Muscle of leg (tissue), 16 donors: ENCODE measurements around the gene NCKAP5. TPM values are rescaled to one million over a fixed set of nuclear protein-coding genes. Genes with fewer than 3 reads are reported as not detected.
A peak's percentile ranks its signal among the peaks of the same experiment; 100 is the strongest.

ENCODE experiments used
- DNase-seq: peaks from one replicate; pipeline ENCODE4 v3.0.0; 2013
- H3K27ac ChIP-seq: one replicate; pipeline ENCODE4 v1.5.1; 2013; ENCODE audit warnings: mild to moderate bottlenecking, low read length, control low read depth
- H3K27me3 ChIP-seq: one replicate; pipeline ENCODE4 v1.6.1; 2013; ENCODE audit warnings: low read length; ENCODE audit not compliant: control insufficient read depth, insufficient read depth
- H3K36me3 ChIP-seq: one replicate; pipeline ENCODE4 v1.6.1; 2013; ENCODE audit warnings: low read length; ENCODE audit not compliant: control insufficient read depth, insufficient read depth
- H3K4me1 ChIP-seq: one replicate; pipeline ENCODE4 v1.6.1; 2013; ENCODE audit warnings: low read length; ENCODE audit not compliant: control insufficient read depth, insufficient read depth
- H3K4me3 ChIP-seq: one replicate; pipeline ENCODE4 v1.5.1; 2013; ENCODE audit warnings: low read length, control low read depth
- H3K9me3 ChIP-seq: replicated peaks from 2 replicates; pipeline ENCODE4 v1.6.1; 2013; ENCODE audit warnings: low read depth, low read length; ENCODE audit not compliant: control insufficient read depth
- WGBS: methylation state at CpG from one replicate; pipeline ENCODE4 v1.1.5; 2013; ENCODE audit warnings: missing lambda C conversion rate; ENCODE audit not compliant: insufficient coverage; 5-methylcytosine and 5-hydroxymethylcytosine counted together
- long read RNA-seq, 11 donors: transcript quantifications; one replicate each; lab custom pipeline, GENCODE V29; 2026
- polyA plus RNA-seq, 8 donors: library from polyadenylated mRNA; unstranded; fragments of 120-200 nt; gene quantifications; one replicate each; pipeline versions ENCODE4 v1.2.1 to v1.2.3, GENCODE V29; 2013; ENCODE audit warnings: inconsistent platforms in 1 of 8, low replicate concordance in 1 of 8; ENCODE audit not compliant: insufficient read length in 8 of 8, insufficient read depth in 1 of 8
- total RNA-seq: library from RNA; stranded (reverse); fragments of 120-200 nt; gene quantifications from one replicate; pipeline ENCODE4 v1.2.4, GENCODE V29; 2013

The NCKAP5 gene
- total RNA-seq = 4.7 TPM
- 1 to 10 TPM; 3.7 to 8.9 (median 5.1) TPM for polyA plus RNA-seq
- long read RNA-seq, donor 1 = 0 reads
- long read RNA-seq, donor 2 = 0 reads
- long read RNA-seq, donor 3 = 0 reads
- long read RNA-seq, donor 4 = 0 reads
- long read RNA-seq, donor 5 = 0 reads
- long read RNA-seq, donor 6 = 0 reads
- long read RNA-seq, donor 7, partial matches to known transcripts = 0 of 1 reads
- long read RNA-seq, donor 7, other reads (novel, unspliced or antisense) = 0 of 1 reads
- long read RNA-seq, donor 8 = 0 reads
- long read RNA-seq, donor 9 = 0 reads
- long read RNA-seq, donor 10 = 0 reads
- long read RNA-seq, donor 11 = 0 reads

GRCh38 chr2:133568172-133568571, at the start of gene NCKAP5:
Gene NCKAP5 (minus strand): TSS chr2:133568463. CDS start chr2:133517526, 50,937 bp downstream.
- Histone ChIP-seq H3K36me3 (no peaks in the 10 kb centered on the region), H3K27me3 (no peaks in the 10 kb centered on the region), H3K9me3 (no peaks in the 10 kb centered on the region), H3K4me1 (peaks cover 8% of the 10 kb centered on the region), H3K27ac (peak within 1 kb of the TSS; percentile 75), H3K4me3 (peak within 1 kb of the TSS; percentile 36)
- 3% methylated on average over 12 of the region's 12 CpGs for WGBS
- peak; percentile 94 for DNase-seq

DNA sequence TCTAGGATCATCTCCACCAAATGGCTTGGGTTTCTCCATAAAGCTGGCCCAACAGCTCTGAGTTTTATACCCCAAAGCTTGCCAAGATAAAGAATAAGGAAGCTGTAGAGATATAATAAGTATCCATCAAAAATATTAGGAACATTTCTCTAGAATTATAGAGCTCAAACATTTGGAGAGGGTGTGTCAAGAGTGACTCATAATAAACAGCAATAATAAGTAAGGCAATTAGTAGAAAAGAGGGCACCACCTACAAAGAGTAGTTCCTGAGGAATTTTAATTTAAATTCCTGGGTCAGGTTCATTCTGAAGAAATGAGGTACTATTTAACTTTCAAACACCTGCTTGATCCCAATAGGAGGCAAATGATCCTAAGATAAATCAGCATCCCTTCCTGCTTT, 41.4 kb upstream of the NCKAP5 start:
- Histone ChIP-seq H3K36me3 (no peaks in the 10 kb centered on the region), H3K4me3 (no peak overlapping the region), H3K27ac (no peak overlapping the region), H3K9me3 (no peaks in the 10 kb centered on the region), H3K27me3 (no peaks in the 10 kb centered on the region), H3K4me1 (no peaks in the 10 kb centered on the region)
- DNase-seq = no peak

GRCh38 chr2:133608291-133608690, 40.0 kb upstream of the NCKAP5 start:
- H3K9me3 ChIP-seq = no peaks in the 10 kb centered on the region
- no peaks in the 10 kb centered on the region for H3K27me3 ChIP-seq
- WGBS = 100% methylated on average over 1 of the region's 1 CpG
- peaks cover 1% of the 10 kb centered on the region for H3K4me1 ChIP-seq
- H3K27ac ChIP-seq = no peak overlapping the region
- no peaks in the 10 kb centered on the region for H3K36me3 ChIP-seq
- DNase-seq = no peak
- H3K4me3 ChIP-seq = no peak overlapping the region

DNA sequence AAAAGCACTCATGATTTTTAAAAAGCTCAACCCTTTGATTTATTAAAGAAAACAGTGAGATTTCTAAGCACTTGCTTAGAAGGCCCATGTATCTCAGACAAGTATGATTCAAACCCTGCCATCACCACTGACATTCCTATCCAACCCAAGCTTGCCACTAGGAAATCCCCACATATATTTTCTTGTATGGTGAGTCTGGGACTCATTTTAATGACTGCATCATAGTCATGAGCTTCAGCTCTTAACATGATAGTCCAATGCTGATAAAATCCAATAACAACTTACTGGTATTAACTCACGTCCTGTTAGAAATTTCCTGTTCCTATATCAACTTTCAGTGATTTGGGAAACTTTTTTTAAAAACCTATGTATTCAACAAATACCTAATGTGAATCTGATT, 39.4 kb upstream of the NCKAP5 start:
- H3K4me3 ChIP-seq = no peak overlapping the region
- WGBS = no CpG with 5 or more reads among the region's 1 CpG
- H3K36me3 ChIP-seq = no peaks in the 10 kb centered on the region
- peaks cover 7% of the 10 kb centered on the region for H3K4me1 ChIP-seq
- no peak overlapping the region for H3K27ac ChIP-seq
- H3K27me3 ChIP-seq = no peaks in the 10 kb centered on the region
- no peak for DNase-seq
- H3K9me3 ChIP-seq = no peaks in the 10 kb centered on the region

DNA sequence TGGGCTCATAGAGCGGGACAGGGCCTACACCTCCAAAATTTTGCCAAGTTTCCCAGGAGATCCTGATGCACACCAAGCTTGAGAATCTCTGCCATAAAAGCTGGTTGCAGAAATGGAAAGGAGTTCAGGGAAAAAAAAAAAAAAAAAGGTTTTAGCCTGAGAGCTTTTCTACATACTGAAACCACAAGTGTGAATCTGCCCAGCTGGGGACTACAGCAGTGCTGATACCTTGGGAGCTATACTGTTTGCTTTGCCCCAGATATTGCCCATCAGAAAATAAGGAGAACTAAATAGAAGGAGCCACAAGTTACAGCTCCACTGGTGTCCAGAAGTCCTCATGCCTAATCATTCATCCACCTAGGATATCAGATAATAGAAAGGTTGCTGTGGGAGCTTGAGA, 38.4 kb upstream of the NCKAP5 start:
- Histone ChIP-seq H3K4me1 (peaks cover 17% of the 10 kb centered on the region), H3K27me3 (no peaks in the 10 kb centered on the region), H3K9me3 (no peaks in the 10 kb centered on the region), H3K4me3 (no peak overlapping the region), H3K36me3 (no peaks in the 10 kb centered on the region), H3K27ac (no peak overlapping the region)
- WGBS = no CpG with 5 or more reads among the region's 1 CpG
- DNase-seq = no peak

- Histone ChIP-seq H3K27ac (no peak overlapping the region), H3K27me3 (no peaks in the 10 kb centered on the region), H3K36me3 (no peaks in the 10 kb centered on the region), H3K9me3 (no peaks in the 10 kb centered on the region), H3K4me1 (peaks cover 21% of the 10 kb centered on the region), H3K4me3 (no peak overlapping the region)
- DNase-seq = no peak
- no CpG with 5 or more reads among the region's 1 CpG for WGBS
These were observed 37.5 kb upstream of the NCKAP5 start for GRCh38 chr2:133605766-133606137.

GRCh38 chr2:133605011-133605765, 36.9 kb upstream of the NCKAP5 start:
- no peak for DNase-seq
- no peaks in the 10 kb centered on the region for H3K36me3 ChIP-seq
- no peak overlapping the region for H3K27ac ChIP-seq
- no peaks in the 10 kb centered on the region for H3K27me3 ChIP-seq
- H3K4me1 ChIP-seq = peaks cover 27% of the 10 kb centered on the region
- no peaks in the 10 kb centered on the region for H3K9me3 ChIP-seq
- WGBS = 51% methylated on average over 3 of the region's 7 CpGs
- H3K4me3 ChIP-seq = no peak overlapping the region

GRCh38 chr2:133603109-133603508, 34.8 kb upstream of the NCKAP5 start:
- Histone ChIP-seq H3K27ac (no peak overlapping the region), H3K27me3 (no peaks in the 10 kb centered on the region), H3K36me3 (no peaks in the 10 kb centered on the region), H3K9me3 (no peaks in the 10 kb centered on the region), H3K4me1 (peaks cover 42% of the 10 kb centered on the region), H3K4me3 (no peak overlapping the region)
- 99% methylated on average over 9 of the region's 10 CpGs for WGBS
- DNase-seq = no peak

- H3K4me1 ChIP-seq = peaks cover 42% of the 10 kb centered on the region
- no peak overlapping the region for H3K4me3 ChIP-seq
- DNase-seq = peak; percentile 84
- no peaks in the 10 kb centered on the region for H3K9me3 ChIP-seq
- H3K27ac ChIP-seq = peak overlapping the region; percentile 20
- H3K27me3 ChIP-seq = no peaks in the 10 kb centered on the region
- WGBS = 33% methylated on average over 4 of the region's 4 CpGs
- no peaks in the 10 kb centered on the region for H3K36me3 ChIP-seq
These were observed 34.3 kb upstream of the NCKAP5 start for GRCh38 chr2:133602538-133602937.

GRCh38 chr2:133600266-133600928, 32.1 kb upstream of the NCKAP5 start:
- 74% methylated on average over 4 of the region's 13 CpGs for WGBS
- H3K36me3 ChIP-seq = no peaks in the 10 kb centered on the region
- peaks cover 42% of the 10 kb centered on the region for H3K4me1 ChIP-seq
- H3K4me3 ChIP-seq = no peak overlapping the region
- no peaks in the 10 kb centered on the region for H3K27me3 ChIP-seq
- peak; percentile 44 for DNase-seq
- no peaks in the 10 kb centered on the region for H3K9me3 ChIP-seq
- H3K27ac ChIP-seq = no peak overlapping the region
